DMS53 treated with DMSO at 0.1 percent for 48 hours (cell line): Measurements from ENCODE around the gene TEX19.

Experiments used
- DNase-seq: peaks from one replicate; lab custom pipeline; 2025; ENCODE audit not compliant: unreplicated experiment; lab: John Stamatoyannopoulos, UW

The TEX19 gene

GRCh38 chr17:82321947-82322466 is 37.0 kb upstream of the TEX19 start:
- no peak for DNase-seq

DNA sequence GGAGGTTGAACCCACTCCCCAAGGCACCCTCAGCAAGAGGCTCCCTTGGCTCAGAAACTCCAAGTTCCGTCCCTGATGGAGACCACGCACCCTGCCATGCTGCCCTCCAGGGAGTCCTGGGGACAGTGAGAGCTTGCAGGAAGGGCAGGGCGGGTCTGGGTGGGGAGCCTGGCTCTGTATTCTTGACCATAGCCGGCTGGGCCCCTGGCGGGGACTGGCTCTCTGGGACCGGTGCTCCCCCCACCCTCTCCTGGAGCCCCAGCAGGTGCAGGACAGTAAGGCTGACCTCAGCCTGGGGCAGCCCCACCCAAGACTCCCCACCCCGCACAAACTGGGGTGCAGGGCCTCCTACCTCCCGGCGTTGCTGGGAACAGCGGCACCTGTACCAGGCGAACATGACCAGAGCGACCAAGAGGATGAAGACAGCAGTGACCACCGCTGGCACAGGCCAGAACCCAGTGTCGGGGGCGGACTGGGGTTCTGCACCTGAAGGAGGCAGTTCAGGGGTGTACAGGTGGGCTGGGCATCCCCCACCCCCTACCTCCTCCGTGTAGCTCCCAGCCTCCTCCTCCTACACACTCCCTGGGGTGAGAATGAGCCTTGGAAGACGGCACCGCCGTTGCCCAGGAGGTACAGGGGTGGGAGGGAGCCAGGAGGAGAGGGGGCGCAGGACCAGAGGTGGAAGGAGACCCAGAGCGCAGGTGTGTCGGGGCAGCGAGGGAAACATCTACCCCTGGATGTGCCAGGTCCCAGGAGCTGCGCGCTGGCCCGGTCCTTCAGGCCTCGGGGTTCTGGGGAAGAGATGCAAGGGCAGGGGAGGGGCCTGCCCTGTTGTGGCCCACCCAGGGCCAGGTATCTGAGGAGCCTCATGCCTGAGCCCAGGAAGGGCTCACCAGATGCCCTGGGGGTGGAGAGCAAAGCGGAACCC is 36.3 kb upstream of the TEX19 start:
- DNase-seq, result no peak

DNA sequence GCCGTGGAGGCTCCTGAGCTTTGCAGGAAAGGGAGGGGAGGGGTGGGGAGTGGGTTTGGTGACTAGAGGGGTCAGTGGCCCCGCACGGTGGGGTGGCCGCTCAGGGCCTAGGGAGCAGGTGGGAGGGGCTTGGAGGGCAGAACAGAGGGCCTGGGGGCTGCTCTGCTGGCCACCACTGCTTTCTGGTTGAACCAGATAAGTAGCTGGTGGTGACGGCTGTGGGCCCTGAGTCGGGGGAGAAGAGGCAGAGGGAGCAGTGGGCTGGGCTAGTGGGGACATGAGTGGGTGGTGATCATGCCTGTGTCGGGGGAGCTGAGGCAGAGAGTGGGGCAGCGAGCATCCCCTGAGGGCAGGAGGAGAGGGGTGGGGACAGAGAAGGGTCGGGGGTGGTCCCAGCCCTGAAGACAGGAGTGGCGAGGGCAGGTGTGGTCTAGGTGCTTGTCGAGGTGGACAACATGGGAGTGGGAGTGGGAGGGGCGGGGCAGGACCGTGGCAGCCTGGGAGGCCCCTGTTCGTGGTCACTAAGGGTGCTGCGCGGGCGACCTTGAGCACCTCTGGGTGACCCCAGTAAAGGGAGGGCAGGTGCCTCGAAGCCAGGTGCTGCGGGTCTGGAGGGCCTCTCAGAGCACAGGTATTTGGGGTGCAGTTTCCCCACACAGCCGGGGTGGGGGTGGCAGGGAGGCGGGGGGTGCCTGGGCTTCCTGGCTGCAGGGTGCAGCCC is 35.4 kb upstream of the TEX19 start:
- DNase-seq, result no peak

- no peak for DNase-seq
These were observed 34.3 kb upstream of the TEX19 start for GRCh38 chr17:82324566-82325285.

DNA sequence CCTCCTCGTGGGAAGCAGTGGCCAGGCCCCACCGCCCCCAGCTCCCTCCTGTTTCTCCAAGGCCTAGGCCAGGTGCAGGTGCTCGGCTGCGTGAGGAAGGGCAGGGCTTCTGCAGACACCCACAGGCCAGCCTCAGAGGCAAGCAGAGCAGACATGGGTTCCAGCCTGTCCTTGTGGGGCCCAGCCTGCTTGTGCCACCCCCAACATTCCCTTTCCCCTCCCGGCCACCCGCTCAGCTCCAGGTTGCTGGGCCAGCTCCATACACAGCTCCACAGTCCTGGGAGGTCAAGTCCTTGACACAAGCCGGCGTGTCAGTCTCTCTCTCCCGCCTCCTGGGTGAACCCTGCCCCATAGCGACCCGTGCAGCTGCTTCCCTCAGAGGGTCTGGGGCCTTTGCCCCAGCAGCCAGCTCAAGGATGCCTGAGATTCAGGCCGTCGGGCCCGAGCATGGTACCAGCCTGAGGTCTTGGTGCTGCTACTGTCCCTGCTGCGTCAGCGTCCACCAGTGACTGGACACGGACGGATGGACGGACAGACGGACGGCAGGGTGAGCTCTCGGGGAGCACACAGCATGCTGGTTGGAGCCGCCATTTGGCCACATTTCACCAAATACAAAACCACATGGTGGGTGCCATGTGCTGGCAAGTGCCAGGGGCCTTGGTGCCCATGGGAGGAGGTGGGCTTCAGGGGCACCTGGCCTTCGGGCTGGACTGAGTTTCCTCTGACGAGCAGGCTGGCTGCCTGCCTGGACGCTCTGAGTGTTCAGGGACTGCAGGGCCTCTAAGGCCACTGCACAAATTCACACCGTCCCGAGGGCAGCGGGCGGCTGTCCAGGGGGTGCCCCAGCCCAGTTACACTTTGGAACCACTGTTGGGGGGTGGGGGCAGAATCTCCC is 33.5 kb upstream of the TEX19 start:
- DNase-seq, result no peak

GRCh38 chr17:82327289-82327688 is 31.8 kb upstream of the TEX19 start:
- DNase-seq, result no peak

DNA sequence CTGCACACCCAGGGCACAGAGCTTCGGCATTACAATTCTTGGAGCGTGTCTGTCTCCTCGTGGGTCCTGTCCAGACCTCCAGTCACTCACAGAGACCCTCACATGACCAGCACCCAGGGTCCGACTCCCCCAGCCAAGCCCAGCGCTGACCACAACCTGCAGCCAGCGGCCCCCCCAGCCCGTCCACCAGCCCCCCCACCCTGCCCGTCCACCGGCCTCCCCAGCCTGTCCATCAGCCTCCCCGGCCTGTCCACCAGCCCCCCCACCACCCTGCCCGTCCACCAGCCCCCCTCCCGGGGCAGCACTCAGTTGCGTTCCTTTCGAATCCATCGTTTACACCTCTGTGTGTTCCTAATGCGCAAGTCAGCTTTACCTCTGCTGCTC is 31.3 kb upstream of the TEX19 start:
- no peak for DNase-seq

DNA sequence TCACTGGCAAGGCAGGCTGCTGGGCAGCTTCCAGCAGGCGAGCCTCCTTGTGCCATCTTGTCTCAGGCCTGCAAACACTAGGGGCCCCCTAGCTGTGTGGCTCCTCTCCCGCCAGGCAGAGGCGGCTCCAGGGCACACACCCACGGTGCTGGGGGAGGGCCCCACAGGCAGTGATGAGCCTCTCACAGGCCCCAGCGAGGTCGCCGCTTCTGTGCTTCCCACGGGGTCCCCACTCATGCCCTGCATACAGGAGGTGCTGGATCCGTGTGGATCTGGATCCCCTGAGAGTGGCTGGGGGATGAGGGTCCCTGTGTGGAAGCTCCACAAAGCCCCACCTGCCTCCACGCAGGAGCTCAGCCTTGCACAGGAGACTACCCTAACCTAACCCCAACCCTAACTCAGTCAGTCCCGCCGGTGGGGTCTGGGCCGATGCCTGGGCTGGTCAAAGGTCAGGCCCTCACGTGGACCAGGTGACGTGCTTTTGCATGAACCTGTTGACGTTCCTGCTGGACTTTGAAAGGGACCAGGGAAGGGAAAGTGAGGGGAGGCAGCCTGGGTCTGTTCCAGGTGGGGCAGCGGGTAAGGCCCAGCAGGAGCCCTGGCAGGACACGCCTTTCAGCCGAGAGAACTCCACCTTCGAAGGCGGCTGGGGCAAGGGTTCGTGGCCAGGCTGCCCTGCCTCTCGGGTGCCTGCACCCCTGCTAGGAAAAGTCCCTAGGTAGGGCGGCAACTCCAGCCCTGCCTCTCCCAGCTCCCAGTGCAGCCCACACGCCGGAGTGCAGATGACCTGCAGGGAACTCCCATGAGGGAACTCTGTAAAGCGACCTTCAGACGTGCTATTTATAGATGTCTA is 30.7 kb upstream of the TEX19 start:
- no peak for DNase-seq

- DNase-seq, result no peak
These were observed 30.0 kb upstream of the TEX19 start for GRCh38 chr17:82328994-82329507.

DNA sequence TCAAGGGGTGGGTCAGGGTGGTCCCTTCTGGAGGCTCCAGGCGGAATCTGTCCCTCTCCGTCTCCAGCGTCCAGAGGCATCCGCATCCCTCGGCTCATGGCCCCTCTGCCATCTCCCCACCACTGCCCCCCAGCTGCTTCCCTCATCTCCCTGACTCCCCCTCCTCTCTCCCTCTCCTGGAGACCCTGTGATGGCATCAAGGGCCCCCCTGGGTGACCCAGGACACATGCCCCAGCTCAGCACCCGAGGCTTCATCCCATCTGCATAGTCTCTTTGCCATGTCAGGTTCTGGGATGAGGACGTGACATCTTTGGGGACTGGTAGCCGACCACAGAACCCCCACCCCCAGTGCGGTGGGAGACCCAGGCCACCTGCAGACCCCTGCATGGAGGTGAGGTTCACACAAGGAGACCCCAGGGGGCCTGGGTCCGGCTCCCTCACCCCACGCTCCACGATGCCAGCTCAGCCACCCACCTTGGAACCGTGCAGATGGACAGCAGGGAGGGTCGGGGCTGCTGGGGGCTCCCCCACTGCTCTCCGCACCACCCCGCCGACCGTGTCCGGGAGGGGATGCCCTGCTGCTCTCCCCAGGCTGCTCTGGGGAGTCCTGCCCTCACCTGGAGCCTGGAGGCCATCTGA is 29.2 kb upstream of the TEX19 start:
- DNase-seq, result no peak

DNA sequence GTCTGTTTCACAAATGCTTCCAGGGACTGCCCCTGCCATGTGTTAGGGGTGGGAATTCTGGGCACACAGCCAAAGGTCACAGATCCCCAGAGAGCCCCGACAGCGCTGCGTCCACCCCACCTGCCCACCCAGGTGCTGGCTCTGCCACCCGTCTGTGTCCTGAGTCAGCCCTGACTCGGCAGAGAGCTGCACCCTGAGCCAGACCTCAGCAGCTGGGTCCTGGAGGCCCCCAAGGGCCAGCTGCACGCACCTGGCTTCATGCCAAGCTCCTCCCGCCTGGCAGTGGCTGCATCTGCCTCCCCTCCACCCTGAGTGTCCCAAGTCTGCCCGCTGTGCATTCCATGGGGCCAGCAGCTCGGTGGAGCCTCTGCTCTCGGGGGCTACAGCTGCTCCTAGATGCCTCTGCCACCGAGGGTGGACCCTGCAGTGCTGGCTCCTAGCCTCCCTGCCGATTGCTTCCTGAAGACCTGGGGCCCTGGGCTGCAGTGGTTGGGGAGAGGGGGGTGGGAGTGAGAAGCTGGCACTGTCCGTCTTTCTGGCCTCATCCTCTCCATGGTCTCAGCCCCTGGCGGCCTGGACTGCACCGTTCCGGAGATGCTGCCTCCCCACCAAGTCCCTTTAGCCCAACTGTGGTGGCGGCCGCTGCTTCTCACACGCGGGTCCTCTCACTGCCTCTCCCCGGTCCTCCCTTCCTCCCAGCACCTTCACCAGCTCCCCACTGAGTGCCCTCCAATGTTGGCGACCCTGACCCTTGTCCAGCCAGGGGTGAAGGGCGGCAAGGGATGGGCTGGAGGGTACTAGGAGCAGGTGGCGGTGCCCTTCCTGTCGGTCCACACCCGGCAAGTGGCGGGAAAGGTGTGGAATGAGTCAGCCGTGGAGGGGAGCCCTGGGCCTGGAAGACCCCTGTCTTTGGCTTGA is 28.5 kb upstream of the TEX19 start:
- DNase-seq, result peak; percentile 83

GRCh38 chr17:82331345-82331939 is 27.6 kb upstream of the TEX19 start:
- no peak for DNase-seq

DNA sequence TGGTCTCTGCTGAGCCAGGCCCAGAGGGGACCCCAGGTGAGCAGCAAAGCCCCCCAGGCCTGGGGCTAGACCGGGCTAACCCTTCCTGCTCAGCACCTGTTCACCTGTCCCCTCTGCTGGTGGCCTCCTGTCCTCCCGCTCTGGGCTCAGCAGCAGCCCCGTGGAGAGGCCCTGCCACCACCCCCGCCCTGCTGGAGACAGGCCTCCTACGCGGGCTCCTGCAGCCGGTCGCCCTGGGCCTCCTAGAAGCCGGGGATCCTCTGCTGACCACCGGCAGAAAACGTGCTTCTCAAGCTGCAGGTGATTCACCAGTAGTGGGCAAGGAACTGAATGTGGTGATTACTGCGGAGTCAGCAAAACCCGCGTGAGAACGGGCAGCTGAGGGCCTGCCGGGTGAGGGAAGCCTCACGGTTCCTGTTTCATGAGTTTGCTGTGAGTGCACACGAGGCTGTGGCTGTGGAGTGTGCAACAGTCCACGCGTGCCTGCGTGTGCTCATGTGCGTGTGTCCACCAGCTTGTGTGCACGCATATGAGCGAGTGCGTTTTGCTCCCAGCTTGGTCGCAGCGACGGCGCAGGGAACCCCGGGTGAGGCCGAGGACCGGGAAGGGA is 26.3 kb upstream of the TEX19 start:
- DNase-seq, result peak; percentile 57

DNA sequence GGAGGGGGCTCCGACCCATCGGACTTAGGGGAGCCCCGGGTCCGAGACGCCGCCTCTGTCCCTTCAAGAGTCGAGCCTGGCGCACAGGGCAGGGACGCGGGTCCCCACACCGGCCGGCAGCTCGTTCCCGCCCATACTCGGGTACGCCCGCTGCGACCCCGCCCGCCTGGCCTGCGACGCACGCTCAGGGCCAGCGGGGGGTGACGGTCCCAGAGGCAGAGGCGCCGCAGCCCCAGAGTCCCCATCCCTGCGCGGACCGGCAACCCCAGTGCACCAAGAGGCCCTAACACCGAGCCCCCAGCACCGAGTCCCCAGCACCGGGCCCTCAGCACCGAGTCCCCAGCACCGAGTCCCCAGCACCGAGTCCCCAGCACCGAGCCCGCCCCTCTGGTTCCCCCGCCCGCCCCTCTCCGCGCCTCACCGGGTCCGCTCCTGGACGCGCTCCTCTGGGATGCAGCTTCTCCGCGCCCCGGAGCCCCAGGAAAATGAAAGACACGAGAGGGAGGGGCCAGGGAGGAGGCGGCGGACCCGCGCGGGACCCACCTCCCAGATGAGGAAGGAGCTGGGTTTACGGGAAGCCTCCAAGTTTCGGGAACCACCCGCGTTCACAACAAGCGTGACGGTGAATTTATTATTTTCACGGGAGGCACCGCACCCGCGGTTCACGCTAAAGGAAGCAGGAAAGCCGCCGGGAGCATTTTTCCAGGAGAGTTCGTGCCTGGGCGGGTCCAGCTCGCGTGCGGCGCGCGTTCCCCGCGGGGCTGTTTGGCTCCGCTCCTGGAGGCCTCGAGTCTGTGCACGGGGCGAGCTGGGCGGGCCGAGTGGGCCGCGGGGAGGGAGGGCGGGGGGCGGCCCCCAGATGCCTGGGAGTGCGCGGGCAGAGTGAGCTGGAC is 25.5 kb upstream of the TEX19 start, which contains the start of gene SECTM1:
Gene SECTM1 (minus strand): TSS at position 488 of the 893 bp plus-strand sequence. CDS start 6,526 bp downstream, outside the sequence.
- DNase-seq, result no peak

GRCh38 chr17:82334204-82334621 is 24.8 kb upstream of the TEX19 start:
- DNase-seq, result no peak
